HG02884 (cell line): ENCODE measurements around the gene PIF1.
A peak's percentile ranks its signal among the peaks of the same experiment; 100 is the strongest.
"Not testable (repeated sequence)": the region's sequence is repeated elsewhere in the genome, so short reads cannot be mapped to it uniquely, and the experiment has no call there.

Source experiments
- ATAC-seq: cut with Tn5 transposase; IDR thresholded peaks from one replicate; pipeline ENCODE4 v1.9.1; 2021; ENCODE audit warnings: mild to moderate bottlenecking, moderate library complexity; ENCODE audit not compliant: unreplicated experiment

PIF1 gene

GRCh38 chr15:64847448-64847847 lies 22.0 kb upstream of the PIF1 start:
- no peak for ATAC-seq

- no peak for ATAC-seq
Observed at GRCh38 chr15:64847016-64847415, 21.6 kb upstream of the PIF1 start.

- ATAC-seq: no peak
Observed at GRCh38 chr15:64845831-64846595, 20.6 kb upstream of the PIF1 start.

GRCh38 chr15:64845183-64845611 lies 19.8 kb upstream of the PIF1 start:
- ATAC-seq: no peak

GRCh38 chr15:64844576-64845145 lies 19.2 kb upstream of the PIF1 start:
- ATAC-seq: no peak

- ATAC-seq: no peak
Observed at GRCh38 chr15:64843991-64844390, 18.5 kb upstream of the PIF1 start.

- ATAC-seq: no peak
Observed at GRCh38 chr15:64842986-64843561, 17.6 kb upstream of the PIF1 start.

GRCh38 chr15:64842096-64842939 lies 16.9 kb upstream of the PIF1 start:
- ATAC-seq: no peak

- peak; percentile 67 for ATAC-seq
Observed at GRCh38 chr15:64841344-64842095, 16.1 kb upstream of the PIF1 start, which contains the start of gene PLEKHO2. Gene PLEKHO2, plus strand, starts transcription at chr15:64841915. Its CDS starts 102 bp downstream, at chr15:64842017.

- ATAC-seq: no peak
Observed at GRCh38 chr15:64841060-64841343, 15.6 kb upstream of the PIF1 start.

GRCh38 chr15:64837502-64837901 lies 12.1 kb upstream of the PIF1 start:
- ATAC-seq: no peak

- ATAC-seq: no peak
Observed at GRCh38 chr15:64836023-64836536, 10.6 kb upstream of the PIF1 start.

- ATAC-seq: no peak
Observed at GRCh38 chr15:64833690-64834089, 8.2 kb upstream of the PIF1 start.

GRCh38 chr15:64828985-64829384 lies 3.5 kb upstream of the PIF1 start:
- no peak for ATAC-seq

GRCh38 chr15:64824929-64825430 lies 467 bp downstream of the PIF1 start:
- ATAC-seq: no peak

- no peak for ATAC-seq
Observed at GRCh38 chr15:64816452-64816851, 9.0 kb downstream of the PIF1 start.

GRCh38 chr15:64814965-64815364 lies 10.5 kb downstream of the PIF1 start:
- not testable (repeated sequence) for ATAC-seq

GRCh38 chr15:64814283-64814682 lies 11.2 kb downstream of the PIF1 start:
- not testable (repeated sequence) for ATAC-seq

GRCh38 chr15:64813075-64813474 lies 12.4 kb downstream of the PIF1 start:
- no peak for ATAC-seq
